ENCODE data around the gene DNAL1.

DNAL1 gene

DNA sequence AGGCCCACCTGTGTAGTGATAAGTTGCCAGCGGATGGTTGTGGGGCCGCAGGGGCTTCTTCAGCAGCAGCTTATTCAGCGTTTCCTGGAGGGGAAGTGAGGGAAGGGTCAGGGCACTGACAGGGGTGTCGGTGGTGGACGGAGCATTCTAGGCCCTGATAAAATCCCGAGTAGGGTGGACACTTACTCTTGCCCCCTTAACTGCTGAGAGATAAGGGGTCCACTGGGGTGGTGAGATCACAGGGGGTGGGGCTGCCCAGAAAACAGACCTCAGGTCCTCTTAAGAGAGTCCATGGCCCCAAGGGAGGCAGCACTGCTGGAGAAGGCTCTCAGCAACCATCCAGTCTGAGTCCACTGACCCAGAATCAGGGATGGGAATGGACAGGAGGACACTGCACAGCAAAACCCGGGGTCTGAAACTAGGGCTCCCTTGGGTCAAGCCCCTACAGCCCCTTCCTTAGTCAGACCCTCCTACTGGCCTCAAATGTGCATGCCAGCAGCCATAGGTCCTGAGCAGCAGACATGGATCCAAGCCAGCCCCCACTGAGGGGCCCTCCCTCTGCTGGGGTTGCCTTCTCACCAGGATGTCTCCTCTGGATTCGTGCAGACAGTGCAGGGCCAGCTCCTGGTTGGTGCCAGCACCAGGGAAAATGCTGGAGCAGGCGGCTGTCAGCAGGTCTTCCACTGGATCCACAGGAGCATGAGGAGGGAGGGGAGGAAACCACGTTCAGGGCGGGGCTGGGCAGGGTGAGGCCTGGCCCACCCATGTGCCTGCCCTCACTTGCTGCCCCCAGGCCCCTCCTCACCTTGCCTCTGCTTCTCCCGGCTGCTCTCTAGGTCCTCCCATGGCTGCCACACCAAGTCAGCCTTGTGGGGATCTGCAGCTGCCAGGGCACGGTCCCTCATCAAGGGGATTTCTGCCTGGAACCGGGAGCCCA, 81.5 kb downstream of the DNAL1 start:
- H3K4me1 Mint-ChIP-seq (ENCODE audit: low read depth in 2 of 2): peaks cover 15 to 16% of the 10 kb centered on the region in 2 donors
- ATAC-seq (replicated peaks) (no peak), DNase-seq (no peak)
- no peaks in the 10 kb centered on the region for H3K9me3 Mint-ChIP-seq
- no peak overlapping the region for H3K4me3 Mint-ChIP-seq
- peak overlapping the region in 1 of 2 donors; percentile 60 for H3K27ac Mint-ChIP-seq
- H3K27me3 Mint-ChIP-seq: no peaks in the 10 kb centered on the region
- H3K36me3 Mint-ChIP-seq (ENCODE audit: insufficient read depth): peaks cover 90% of the 10 kb centered on the region

DNA sequence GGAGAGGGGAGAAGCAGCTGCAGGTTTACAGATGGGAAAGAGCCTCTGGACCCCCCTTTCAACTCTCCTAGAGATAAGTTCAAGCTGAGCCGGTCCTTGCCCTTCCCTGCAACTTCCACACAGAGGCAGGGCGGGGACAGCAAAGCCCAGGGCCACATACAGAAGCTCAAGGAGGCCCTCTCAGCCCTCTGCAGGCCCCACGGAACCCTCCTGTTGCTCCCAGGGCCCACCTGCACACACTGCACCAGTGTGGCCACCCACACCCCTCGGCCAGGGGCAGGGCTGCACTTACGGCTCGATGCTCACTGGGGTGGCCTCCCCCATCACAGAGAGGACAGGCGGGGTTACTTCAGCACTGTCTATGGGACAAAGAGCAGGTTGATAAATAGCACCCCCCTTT, 82.4 kb downstream of the DNAL1 start:
- peak overlapping the region in 1 of 2 donors; percentile 60 for H3K27ac Mint-ChIP-seq
- peaks cover 19% of the 10 kb centered on the region in 2 donors for H3K4me1 Mint-ChIP-seq (ENCODE audit: low read depth in 2 of 2)
- ATAC-seq (replicated peaks) (no peak), DNase-seq (no peak)
- no peaks in the 10 kb centered on the region for H3K9me3 Mint-ChIP-seq
- H3K27me3 Mint-ChIP-seq: no peaks in the 10 kb centered on the region
- H3K36me3 Mint-ChIP-seq (ENCODE audit: insufficient read depth): peaks cover 86% of the 10 kb centered on the region
- H3K4me3 Mint-ChIP-seq: no peak overlapping the region

- Mint-ChIP-seq H3K27ac (peak overlapping the region; percentile 78 to 89), H3K27me3 (no peaks in the 10 kb centered on the region), H3K4me3 (no peak overlapping the region), H3K4me1 (ENCODE audit: low read depth in 2 of 2) (peaks cover 20 to 22% of the 10 kb centered on the region in 2 donors), H3K36me3 (ENCODE audit: insufficient read depth) (peaks cover 80% of the 10 kb centered on the region), H3K9me3 (no peaks in the 10 kb centered on the region)
- DNase-seq (peak; percentile 86 to 91 (median 88)), ATAC-seq (replicated peaks) (peak; percentile 94)
These were observed 84.0 kb downstream of the DNAL1 start for GRCh38 chr14:73728717-73729330.

- Mint-ChIP-seq H3K4me1 (ENCODE audit: low read depth in 2 of 2) (peaks cover 17 to 24% of the 10 kb centered on the region in 2 donors), H3K9me3 (no peaks in the 10 kb centered on the region), H3K27ac (peak overlapping the region; percentile 78 to 89), H3K4me3 (no peak overlapping the region), H3K27me3 (no peaks in the 10 kb centered on the region), H3K36me3 (ENCODE audit: insufficient read depth) (peaks cover 80% of the 10 kb centered on the region)
- DNase-seq (no peak), ATAC-seq (replicated peaks) (no peak)
These were observed 84.9 kb downstream of the DNAL1 start for GRCh38 chr14:73729556-73730265.

DNA sequence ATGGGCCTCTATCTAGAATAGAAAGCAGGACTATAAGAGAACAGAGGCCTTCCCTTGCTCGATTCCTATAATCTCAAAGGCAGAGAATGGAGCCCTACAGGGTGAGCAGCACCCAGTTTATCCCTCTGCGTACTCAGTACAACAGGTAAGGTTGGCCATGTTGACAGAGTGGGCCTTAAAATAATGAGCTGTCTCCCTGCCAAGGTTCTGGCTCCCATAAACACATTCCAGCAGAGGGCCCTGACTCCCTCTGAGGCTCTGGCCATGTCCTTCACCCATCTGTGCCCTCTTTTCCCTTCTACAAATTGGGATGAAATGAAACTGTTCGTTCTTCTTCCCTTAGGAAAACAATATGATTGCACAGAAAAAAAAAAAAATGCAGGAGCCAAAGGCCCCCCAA, 86.3 kb downstream of the DNAL1 start:
- peaks cover 86% of the 10 kb centered on the region for H3K36me3 Mint-ChIP-seq (ENCODE audit: insufficient read depth)
- no peaks in the 10 kb centered on the region for H3K27me3 Mint-ChIP-seq
- H3K27ac Mint-ChIP-seq: peak overlapping the region in 1 of 2 donors; percentile 78
- H3K9me3 Mint-ChIP-seq: no peaks in the 10 kb centered on the region
- no peak overlapping the region for H3K4me3 Mint-ChIP-seq
- peaks cover 14 to 27% of the 10 kb centered on the region in 2 donors for H3K4me1 Mint-ChIP-seq (ENCODE audit: low read depth in 2 of 2)
- ATAC-seq (replicated peaks) (no peak), DNase-seq (no peak)

DNA sequence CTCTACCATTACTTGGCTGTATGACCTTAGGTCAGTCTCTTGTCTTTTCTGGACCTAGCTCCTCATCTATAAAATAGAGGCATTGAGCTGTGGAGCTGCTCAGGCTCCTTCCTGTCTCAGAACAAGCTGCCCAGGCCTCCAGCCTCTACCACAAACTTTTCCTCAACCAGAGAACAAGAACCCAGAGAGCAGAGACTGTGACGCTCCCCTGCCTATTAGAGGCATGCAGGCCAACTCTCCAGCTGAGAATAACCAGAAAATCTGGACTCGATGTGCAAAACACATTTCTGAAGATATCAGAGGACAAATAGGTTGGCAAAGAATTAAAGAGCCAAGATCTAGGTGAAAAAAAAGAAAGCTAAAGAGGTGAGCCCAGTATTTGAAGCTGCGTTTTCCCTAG, 87.2 kb downstream of the DNAL1 start:
- Mint-ChIP-seq H3K27ac (peak overlapping the region in 1 of 2 donors; percentile 78), H3K27me3 (no peaks in the 10 kb centered on the region), H3K4me3 (no peak overlapping the region), H3K9me3 (no peaks in the 10 kb centered on the region), H3K4me1 (ENCODE audit: low read depth in 2 of 2) (peaks cover 12 to 29% of the 10 kb centered on the region in 2 donors), H3K36me3 (ENCODE audit: insufficient read depth) (peaks cover 86% of the 10 kb centered on the region)
- no peak for ATAC-seq (replicated peaks)
- DNase-seq: no peak

- Mint-ChIP-seq H3K9me3 (no peaks in the 10 kb centered on the region), H3K4me1 (ENCODE audit: low read depth in 2 of 2) (peaks cover 22 to 41% of the 10 kb centered on the region in 2 donors), H3K36me3 (ENCODE audit: insufficient read depth) (peaks cover 88% of the 10 kb centered on the region), H3K27ac (peak overlapping the region; percentile 51 to 80), H3K27me3 (no peaks in the 10 kb centered on the region), H3K4me3 (no peak overlapping the region)
- ATAC-seq (replicated peaks) (no peak), DNase-seq (no peak)
These were observed 92.1 kb downstream of the DNAL1 start for GRCh38 chr14:73736842-73737241.

- Mint-ChIP-seq H3K36me3 (ENCODE audit: insufficient read depth) (peaks cover 90% of the 10 kb centered on the region), H3K9me3 (no peaks in the 10 kb centered on the region), H3K27ac (peak overlapping the region; percentile 62 to 96), H3K4me1 (ENCODE audit: low read depth in 2 of 2) (peaks cover 36 to 53% of the 10 kb centered on the region in 2 donors), H3K27me3 (no peaks in the 10 kb centered on the region), H3K4me3 (no peak overlapping the region)
- no peak for DNase-seq
- no peak for ATAC-seq (replicated peaks)
These were observed 93.9 kb downstream of the DNAL1 start for GRCh38 chr14:73738518-73739173.

GRCh38 chr14:73739174-73739898, 94.5 kb downstream of the DNAL1 start:
- no peak for ATAC-seq (replicated peaks)
- peaks cover 83% of the 10 kb centered on the region for H3K36me3 Mint-ChIP-seq (ENCODE audit: insufficient read depth)
- H3K9me3 Mint-ChIP-seq: no peaks in the 10 kb centered on the region
- peak overlapping the region in 1 of 2 donors; percentile 90 for H3K4me3 Mint-ChIP-seq
- DNase-seq: no peak
- H3K27ac Mint-ChIP-seq: peak overlapping the region in 1 of 2 donors; percentile 96
- no peaks in the 10 kb centered on the region for H3K27me3 Mint-ChIP-seq
- H3K4me1 Mint-ChIP-seq (ENCODE audit: low read depth in 2 of 2): peaks cover 43 to 60% of the 10 kb centered on the region in 2 donors

DNA sequence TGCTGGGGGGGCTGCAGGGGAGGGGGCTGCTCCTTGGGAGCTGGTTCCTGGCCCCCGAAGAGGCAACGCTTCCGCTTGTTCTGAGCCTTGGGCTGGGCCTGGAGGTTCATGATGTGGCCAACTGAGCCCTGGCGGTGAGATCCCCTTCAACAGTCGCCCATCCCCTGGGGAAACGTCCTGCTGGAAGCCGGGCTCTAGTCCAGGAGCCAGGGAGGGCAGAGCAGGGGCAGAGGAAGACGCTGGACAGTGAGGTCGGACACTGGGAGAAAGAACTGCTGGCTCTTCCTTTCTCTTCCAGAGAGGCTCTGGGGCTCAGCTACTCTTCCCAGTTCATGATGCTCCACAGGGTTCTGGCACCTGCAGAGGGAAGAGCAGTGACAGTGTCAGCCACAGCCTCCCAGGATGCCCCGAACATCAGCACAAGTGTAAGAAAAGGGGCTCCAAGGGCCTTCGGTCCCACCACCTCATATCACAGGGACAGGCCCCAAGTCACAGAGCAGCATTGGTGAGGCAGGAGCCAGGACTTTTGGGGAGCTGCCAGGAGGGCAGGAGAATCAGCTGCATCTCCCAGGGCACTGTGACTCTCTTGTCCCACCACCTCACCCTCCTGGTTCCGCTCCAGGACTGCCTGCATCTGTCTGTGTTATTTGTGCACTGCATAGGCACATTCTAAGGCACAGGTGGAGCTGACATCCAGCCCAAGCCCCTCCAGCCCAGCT, 95.3 kb downstream of the DNAL1 start:
- Mint-ChIP-seq H3K4me1 (ENCODE audit: low read depth in 2 of 2) (peaks cover 50 to 62% of the 10 kb centered on the region in 2 donors), H3K4me3 (peak overlapping the region; percentile 90 to 93), H3K27ac (peak overlapping the region; percentile 96)

GRCh38 chr14:73740618-73741326, 96.0 kb downstream of the DNAL1 start:
- peak overlapping the region; percentile 90 to 93 for H3K4me3 Mint-ChIP-seq
- H3K27me3 Mint-ChIP-seq: no peaks in the 10 kb centered on the region

More for the DNA sequence above, 95.3 kb downstream of the DNAL1 start:
- DNase-seq (no peak), ATAC-seq (replicated peaks) (no peak)
- Mint-ChIP-seq H3K36me3 (ENCODE audit: insufficient read depth) (peaks cover 76% of the 10 kb centered on the region), H3K9me3 (no peaks in the 10 kb centered on the region), H3K27me3 (no peaks in the 10 kb centered on the region)

More at GRCh38 chr14:73740618-73741326, 96.0 kb downstream of the DNAL1 start:
- Mint-ChIP-seq H3K9me3 (no peaks in the 10 kb centered on the region), H3K4me1 (ENCODE audit: low read depth in 2 of 2) (peaks cover 56 to 68% of the 10 kb centered on the region in 2 donors), H3K36me3 (ENCODE audit: insufficient read depth) (peaks cover 69% of the 10 kb centered on the region), H3K27ac (peak overlapping the region; percentile 96)
- no peak for DNase-seq
- no peak for ATAC-seq (replicated peaks)
